ENCODE measurements around the gene CAPN9.
"Not testable (repeated sequence)": the region's sequence is repeated elsewhere in the genome, so short reads cannot be mapped to it uniquely, and the experiment has no call there.

Gene CAPN9, protein sequence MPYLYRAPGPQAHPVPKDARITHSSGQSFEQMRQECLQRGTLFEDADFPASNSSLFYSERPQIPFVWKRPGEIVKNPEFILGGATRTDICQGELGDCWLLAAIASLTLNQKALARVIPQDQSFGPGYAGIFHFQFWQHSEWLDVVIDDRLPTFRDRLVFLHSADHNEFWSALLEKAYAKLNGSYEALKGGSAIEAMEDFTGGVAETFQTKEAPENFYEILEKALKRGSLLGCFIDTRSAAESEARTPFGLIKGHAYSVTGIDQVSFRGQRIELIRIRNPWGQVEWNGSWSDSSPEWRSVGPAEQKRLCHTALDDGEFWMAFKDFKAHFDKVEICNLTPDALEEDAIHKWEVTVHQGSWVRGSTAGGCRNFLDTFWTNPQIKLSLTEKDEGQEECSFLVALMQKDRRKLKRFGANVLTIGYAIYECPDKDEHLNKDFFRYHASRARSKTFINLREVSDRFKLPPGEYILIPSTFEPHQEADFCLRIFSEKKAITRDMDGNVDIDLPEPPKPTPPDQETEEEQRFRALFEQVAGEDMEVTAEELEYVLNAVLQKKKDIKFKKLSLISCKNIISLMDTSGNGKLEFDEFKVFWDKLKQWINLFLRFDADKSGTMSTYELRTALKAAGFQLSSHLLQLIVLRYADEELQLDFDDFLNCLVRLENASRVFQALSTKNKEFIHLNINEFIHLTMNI

DNA sequence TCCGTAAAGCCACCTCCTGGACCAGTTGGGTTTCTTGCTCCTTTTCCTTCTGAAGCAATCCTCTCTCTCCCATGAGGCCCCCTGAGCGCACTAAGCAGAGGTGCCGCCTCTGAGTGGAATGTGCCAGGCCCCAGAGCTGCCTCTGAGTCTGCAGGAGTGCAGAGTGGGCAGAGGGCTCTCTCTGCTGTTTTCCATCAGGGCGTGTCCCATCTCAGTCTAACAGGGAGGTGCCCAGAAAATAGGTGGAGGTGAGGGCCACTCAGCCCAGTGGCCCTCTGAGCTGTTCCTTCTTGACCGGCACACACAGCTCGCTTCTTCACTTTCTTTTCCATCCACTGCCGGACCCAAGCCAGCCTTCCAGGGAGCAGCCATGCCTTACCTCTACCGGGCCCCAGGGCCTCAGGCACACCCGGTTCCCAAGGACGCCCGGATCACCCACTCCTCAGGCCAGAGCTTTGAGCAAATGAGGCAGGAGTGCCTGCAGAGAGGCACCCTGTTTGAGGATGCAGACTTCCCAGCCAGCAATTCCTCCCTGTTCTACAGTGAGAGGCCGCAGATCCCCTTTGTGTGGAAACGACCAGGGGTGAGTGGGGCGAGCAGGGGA lies at the start of gene CAPN9:
TSS of gene CAPN9 (plus strand) at position 262 of the 604 bp plus-strand sequence. CDS start at position 371, 109 bp downstream.
- DNase-seq, result no peak

DNA sequence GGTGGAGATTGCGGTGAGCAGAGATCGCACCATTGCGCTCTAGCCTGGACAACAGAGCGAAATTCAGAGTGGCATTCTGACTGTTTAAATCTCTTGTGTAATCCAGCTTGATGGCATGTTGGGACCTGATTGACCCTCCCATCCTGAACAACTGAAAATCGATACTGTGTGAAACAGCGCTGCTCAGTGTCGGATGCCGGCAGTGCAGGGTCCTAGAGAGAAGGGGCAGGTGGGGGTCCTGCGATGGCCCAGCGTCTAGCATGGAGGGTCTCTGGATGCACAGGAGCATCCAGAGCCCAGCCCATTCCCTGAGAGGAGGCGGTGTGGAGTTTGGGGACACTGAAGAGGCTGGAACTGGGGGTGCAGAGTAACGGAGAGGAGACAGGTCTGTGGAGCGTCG lies 49.1 kb upstream of the CAPN9 start:
- DNase-seq, result no peak

DNA sequence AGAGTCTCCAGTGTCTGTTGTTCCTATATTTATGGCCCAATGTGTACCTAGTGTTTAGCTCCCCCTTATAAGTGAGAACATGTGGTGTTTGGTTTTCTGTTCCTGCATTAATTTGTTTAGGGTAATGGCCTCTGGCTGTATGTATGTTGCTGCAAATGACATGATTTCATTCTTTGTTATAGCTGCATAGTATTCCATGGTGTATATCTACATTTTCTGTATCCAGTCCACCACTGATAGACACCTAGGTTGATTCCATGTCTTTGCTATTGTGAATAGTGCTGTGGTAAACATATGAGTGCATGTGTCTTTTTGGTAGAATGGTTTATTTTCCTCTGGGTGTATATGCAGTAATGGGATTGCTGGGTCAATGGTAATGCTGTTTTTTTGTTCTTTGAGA lies 48.2 kb upstream of the CAPN9 start:
- DNase-seq, result not testable (repeated sequence)

DNA sequence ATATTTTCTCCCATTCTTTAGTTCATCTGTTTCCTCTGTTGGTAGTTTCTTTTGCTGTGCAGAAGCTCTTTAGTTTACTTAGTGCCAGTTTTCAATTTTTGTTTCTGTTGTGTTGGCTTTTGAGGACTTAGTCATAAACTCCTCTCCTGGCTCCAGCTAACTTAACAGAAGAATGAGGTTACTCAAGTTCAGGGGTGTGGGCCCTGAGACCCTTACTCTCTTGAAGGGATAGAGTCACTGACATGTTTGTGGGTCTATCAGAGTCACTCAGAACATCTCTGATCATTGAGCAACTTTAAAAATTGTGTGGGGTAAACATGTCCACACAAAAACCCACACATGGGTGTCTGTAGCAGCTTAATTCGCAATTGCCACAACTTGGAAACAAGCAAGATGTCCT lies 47.5 kb upstream of the CAPN9 start:
- DNase-seq, result no peak

DNA sequence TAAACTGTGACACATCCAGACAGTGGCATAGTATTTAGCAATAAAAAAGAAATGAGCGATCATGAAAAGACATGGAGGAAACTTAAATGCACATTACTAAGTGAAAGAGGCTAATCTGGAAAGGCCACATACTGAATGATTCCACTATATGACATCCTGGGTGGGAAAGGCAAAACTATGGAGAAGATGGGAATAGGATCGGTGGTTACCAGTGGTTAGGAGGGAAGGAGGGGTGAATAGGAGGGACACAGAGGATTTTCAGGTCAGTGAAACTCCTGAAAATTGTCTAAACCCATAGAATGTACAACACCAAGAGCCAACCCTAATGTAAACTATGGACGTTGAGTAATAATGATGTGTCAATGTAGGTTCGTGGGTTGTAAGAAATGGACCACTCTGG lies 47.1 kb upstream of the CAPN9 start:
- DNase-seq, result no peak

DNA sequence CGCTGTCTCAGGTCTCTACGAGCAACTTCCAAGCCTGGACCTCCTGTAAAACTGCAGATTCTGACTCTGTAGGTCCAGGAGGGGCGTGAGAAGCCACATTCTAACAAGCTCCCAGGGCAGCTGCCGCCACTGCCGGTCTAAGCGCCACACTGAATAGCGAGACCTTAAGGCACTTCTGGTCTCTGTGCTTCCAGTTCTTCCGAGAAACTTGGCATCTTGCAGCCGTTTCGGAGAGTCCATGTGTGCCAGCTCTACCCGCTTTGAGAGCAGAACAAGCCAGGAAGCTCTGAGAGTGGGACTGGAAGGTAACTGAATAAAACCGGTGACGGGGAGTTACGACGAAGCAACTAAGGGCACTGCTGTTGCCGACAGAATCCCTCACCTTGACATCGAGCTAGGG lies 45.8 kb upstream of the CAPN9 start:
- DNase-seq, result no peak

DNA sequence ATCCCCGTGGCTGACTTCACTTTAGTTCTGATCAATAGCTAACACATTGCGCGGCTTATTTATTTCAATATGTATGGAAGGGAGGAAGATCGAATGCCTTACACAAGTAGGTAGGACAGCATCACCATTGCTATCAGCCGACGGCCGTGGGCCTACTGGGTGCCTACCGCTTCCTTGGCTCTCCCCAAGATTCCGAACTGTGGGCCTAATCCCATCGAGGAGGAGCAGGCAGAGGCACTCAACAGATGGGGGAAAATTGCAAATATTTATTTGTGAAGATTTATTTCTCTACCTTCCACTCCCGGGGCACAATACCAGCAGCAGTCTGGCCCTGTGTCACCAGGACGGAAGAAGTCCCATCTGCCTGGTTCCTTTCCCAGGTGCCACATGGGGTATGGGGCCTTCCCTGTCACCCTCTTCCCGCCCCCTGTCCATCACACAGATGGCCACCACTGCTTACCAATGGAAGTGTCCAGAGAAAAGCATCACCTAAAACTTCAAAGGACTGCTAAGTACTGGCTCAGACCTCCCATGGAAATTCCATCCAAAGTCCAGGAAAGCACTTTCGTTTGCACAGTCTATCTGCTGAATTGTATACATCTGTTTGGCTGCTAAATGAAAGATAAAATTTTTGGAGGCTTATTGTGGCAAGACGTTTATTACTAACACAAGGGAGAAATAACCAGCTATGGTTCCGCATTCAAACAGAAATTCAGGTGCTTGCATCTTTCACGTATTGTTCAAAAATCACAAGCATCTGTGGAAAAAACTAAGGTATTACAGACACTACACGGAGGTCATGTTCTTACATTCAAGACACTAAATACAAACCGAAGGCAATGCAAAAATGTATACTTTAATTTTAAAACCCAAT lies 45.1 kb upstream of the CAPN9 start:
- no peak for DNase-seq

DNA sequence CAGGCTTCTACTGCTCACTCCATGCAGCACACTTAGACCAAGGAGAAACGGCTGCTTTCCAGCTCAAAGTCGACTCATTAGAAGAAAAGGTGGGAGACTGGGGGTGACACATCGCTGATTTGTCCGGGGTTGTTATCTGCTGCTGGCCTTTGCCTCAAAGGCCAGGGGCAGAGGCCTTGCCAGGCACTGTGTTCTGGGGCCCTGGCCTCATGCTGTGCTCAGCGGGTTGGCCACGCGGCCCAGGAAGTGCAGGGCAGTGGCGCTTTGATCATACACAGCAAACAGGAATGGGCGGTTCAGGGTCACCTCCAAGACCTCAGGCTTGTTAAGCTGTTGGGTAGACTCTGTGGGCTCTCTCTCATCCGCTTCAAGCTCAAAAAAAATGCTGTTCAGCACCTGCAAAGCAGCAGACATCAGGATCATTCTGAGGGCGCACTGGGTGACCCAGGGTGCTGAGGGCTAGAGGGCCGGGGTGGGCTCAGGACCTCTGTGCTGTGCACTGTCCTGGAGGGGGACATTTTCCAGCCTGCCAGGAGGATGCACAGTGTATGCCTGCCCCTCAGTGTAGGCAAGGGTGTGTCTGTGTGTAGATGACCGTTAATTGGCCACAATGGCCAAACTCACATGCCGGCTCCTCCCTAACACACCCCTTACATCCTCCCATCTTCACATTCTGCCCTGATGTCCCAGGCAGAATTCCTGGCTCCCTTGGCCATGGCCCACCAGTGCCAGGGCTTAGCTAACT lies 44.1 kb upstream of the CAPN9 start:
- DNase-seq, result no peak

DNA sequence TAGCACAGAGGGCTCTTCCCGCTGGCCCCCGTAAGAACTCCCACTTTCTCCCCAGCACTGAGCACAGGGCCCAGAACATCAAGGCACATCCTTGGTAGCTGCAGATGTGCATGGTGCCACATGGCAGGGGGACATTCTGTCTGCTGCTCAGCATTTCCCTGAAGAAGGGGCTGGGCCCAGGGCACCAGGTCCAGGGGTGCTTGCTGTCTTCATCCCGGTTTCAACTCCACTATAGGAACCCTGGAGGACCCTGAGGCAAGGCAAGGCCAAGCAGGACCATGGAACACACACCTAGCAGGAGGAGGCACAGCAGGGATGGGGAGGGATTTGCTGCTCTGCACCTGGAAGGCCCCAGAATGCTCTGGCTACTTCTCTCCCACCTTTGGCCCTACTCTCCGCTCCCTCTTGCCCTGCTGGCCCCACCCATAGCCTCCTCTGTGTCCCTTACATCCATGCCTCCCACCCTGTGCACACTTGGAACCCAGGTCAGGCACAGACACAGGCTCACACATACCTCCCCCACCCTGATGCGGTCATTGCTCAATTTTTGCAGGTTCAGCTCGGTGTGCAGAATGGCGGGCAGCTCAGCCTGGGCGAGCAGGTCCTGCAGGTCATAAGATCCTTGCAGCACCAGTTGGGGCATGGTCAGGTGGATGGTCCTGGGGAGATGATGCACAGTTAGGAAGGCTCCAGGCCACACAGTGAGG lies 43.4 kb upstream of the CAPN9 start:
- no peak for DNase-seq

DNA sequence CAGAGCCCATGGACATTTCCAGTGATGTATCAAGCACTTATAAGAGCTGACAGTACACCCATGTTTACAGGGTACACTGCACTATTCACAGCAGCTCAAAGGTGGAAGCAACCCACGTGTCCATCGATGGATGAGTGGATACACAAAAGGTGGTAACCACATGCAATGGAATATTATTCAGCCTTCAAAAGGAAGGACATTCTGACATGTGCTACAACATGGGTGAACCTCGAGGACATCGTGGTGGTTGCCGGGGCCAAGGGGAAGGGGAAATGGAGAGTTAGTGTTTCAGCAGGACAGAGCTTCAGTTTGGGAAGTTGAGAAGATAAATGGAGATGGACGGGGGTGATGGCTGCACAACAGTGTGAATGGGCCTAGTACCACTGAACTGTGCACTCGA lies 42.4 kb upstream of the CAPN9 start:
- no peak for DNase-seq

DNA sequence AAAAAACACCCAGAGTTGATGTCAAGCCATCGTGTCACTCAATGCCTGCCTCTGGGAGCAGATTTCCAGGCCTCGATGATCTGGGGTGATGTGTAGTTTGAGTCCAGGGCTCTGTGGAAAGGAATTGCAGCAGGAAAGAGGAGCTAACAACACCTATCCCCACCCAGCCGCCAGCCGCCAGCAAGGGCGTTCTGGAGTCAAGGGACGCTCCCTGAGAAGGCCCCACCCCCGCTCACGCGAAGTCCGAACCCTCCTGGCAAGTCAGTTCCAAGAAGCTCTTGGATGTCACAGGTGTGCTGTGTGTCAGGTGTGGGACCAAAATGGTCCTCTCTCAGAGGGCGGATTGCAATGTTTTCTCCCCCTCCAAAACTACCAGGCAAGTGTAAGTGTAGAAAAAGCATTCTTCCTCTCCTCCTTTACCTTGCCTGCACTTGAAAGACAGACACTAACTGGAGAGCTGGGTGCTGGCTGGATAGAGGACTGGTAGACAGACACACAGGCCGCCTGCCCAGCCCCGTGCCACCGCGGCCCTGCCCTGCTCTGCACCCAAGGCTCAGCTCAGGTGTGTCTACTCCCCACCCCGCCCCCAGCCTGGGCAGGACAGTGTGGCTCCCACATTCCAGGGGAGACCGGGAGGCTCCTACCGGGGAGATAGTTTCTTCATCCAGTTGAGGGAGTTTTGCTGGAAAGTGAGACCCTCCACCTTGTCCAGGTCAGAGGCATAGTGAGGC lies 41.7 kb upstream of the CAPN9 start:
- DNase-seq, result no peak

DNA sequence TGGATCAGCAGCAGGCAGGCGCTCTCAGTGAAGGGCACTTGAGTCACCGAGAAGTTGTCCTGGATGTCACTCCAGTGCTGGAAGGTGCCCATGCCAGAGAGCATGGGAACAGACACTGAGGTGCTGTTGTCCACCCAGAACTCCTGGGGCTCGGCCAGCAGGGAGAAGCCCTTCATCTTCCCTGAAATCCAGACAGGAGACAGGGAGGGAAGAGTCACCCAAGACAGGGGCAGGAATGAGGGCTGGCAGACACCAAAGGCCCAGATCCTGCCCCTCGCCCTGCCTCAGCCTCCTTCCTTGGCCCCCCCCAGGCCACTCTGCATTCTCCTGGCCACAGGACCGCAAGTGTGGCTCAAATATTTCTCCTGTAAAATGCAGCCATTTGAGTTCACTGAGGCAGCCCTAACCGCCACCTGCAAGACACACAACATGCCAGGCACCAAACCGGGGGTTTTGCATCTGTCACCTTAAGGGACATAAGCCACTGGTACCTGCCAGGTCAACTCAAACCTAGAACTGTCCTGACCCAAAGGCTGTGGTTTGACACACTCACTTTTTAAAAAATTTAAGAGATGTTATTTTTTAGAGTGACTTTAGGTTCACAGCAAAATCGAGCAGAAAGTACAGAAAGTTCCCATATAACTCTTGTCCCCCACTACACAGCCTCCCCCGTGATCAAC lies 41.0 kb upstream of the CAPN9 start:
- no peak for DNase-seq

DNA sequence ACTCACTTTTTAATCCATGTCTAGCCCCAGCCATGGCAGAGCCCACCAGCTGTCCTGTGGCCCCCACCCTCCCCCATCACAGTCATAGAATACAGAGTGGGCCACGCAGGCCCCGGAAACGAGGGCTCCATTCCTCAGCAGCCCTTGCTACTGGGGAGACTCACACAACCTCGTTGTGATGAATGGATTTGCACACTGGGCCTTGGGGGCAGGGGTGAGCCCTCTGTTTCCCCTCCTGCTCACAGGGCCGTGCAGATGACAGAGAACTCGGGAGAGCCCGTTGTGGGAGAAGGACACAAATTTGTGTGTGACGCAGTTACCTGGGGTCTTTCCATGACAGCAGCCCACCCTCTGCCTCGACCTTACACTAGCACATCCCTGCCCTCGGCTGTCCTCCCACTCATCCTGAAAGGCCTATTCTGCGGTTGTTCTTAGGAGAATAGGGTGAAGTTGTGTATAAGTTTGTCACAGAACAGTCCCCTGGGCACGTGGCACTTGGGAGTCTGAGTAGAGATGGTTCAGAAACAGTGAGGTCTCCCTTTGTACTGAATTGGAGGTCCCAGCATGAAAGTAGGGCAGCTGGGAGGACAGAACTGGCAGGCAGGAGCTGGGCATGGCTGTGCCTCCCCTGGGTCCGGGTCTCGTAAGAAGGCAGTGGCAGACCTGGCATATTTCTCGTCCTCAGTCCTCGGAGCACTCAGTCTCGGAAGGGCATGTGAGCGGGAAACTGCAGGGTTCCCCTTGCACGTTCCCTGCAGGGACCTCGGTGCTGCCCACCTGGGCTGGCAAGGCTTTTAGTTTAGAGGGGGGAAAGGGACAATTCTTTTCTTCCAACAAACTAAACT lies 40.1 kb upstream of the CAPN9 start:
- DNase-seq, result no peak

DNA sequence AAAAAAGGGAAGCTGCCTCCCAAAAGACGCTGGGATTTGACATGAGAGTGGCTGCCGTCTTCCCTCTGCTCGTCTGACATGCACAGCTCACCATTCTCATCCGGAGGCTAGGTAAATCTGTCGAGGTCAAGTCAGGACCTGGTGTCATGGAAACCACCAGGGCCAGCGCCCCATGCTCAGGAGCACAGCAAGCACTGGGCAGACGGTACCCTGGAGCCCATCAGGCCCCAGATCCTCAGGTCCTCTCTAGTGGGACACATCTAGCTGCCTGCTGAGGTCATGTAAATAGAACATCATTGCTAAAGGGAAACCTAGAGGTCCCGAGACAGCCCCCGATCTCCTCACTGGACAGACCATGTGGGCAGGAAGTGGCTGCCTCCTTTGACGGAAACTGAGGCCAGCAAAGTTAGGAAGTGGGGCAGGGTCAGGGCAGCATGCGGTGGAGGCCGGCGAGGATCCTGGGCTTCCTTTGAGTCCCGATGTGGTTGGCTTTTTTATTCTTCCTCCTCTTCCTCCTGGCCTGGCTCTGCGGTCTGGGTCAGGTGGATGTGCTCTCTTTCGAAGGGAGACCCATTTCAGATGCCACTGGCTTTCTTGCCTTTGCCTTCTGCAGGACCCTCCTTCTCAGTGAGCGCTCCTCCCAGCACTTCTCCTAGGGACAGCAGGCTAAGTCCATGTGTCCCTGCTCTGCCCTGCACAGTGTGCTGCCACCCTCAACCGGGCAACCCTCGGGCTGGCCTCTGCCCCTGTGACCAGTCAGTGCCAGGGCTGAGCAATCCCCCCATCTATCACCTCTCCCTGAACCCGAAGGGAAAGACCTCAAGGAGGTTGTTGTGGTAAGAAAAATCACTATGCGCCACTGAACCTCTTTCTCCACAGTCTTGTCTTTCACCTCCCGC lies 39.2 kb upstream of the CAPN9 start:
- DNase-seq, result no peak

DNA sequence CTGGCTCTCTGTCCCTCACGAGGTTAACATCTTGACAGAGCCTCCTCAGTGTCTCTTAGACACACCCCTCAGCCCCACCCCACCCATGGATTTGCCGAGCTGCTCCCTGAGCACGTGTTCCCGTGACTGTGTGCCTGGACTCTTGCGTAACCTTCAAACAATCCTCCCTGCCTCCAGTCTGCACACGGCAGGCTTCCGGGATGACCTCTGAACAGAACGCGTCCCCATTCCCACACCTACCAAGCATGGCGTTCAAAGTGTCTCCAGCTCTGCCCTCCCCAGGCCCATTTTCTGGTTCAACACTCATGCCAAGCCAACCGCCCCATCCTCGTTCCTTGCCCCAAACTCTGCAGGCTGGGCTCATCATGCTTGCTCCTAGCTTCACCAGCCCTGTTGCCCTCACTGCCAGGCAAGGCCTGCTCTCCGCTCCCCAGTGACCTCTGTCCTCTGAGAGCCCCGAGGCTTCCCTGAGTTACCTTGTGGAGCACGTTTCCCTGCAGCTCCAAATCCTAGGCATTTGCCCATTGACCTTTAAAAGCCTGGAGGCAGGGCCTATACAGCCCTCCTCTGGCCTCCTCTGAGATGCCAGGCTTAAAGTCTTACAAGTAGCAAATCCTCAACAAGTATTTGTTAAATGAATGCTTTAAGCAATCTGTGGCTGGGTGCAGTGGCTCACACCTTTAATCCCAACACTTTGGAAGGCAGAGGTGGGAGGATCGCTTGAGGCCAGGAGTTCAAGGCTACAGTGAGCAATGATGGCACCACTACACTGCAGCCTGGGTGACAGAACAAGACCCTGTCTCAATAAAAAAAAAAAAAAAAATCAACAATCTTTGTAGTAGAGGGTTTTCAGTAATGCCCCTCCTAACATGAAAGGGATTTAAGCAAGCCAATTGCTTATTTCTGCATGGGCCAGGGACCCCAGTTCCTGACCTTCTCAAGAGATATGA lies 38.3 kb upstream of the CAPN9 start:
- no peak for DNase-seq

DNA sequence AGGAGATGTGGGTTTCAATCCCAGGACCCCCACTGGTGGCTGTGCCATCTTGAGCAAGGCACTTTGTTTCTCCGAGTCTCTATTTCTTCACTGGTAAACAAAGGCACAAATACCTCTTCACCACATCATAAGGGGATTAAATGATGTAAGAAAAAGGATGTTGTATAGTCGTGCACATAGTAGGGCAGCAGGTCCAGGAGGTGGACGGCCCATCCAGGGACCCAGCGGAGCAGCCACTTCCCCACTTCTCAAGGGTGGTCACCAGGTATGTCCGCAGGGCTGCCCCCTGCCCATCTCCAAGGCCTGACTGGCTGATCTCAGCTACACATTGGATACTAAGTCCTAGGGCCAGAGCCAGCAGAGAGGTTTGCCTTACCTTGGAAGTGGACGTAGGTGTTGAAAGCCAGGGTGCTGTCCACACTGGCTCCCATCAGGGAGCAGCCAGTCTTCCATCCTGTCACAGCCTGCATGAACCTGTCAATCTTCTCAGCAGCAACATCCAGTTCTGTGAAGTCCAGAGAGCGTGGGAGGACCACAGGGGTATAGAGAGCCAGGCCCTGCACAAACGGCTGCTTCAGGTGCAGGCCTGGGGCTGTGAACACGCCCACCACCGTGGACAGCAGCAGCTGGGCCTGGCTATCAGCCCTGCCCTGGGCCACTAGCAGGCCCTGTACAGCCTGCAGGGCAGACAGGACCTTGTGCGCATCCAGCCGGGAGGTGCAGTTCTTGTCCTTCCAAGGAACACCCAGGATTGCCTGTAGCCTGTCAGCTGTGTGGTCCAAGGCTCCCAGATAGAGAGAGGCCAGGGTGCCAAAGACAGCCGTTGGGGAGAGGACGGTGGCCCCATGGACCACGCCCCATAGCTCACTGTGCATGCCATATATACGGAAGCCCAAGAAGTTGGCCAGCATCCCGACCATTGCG lies 37.3 kb upstream of the CAPN9 start:
- DNase-seq, result no peak
